Astrocyte (in vitro differentiated cells and primary cell): ENCODE measurements around the gene RALGPS1.

Source experiments
- EZH2 ChIP-seq: IDR thresholded peaks from 2 replicates; pipeline ENCODE4 v1.6.1; 2012; ENCODE audit warnings: mild to moderate bottlenecking, low read length, inconsistent platforms; ENCODE audit not compliant: insufficient read depth
- TF ChIP-seq, protein P1 (sequence below): IDR thresholded peaks from 2 replicates; pipeline ENCODE4 v1.5.1; 2011; ENCODE audit warnings: low read depth, mild to moderate bottlenecking, inconsistent platforms, low read length, moderate library complexity; ENCODE audit not compliant: insufficient read depth

DNA sequence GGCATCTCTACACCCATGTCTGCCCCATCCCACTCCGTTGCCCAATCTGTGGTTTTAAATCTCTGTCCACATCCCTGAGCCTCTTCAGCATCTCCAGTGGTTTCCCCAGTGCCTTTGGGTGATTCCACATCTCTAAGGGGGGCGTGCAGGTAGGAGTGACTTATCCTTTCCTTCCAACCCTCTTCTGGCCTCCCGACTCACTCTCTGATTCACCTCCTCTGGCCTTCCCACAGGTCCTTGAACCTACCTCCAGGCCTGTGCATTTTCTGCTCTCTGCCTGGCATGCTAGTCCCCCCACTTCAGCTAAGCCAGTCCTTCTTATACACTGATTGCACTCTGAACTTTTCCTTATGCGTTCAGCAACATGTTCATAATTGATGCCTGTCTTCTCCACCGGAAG lies 99.0 kb downstream of the RALGPS1 start:
- no peak for TF ChIP-seq EZH2
- TF ChIP-seq, protein P1, sequence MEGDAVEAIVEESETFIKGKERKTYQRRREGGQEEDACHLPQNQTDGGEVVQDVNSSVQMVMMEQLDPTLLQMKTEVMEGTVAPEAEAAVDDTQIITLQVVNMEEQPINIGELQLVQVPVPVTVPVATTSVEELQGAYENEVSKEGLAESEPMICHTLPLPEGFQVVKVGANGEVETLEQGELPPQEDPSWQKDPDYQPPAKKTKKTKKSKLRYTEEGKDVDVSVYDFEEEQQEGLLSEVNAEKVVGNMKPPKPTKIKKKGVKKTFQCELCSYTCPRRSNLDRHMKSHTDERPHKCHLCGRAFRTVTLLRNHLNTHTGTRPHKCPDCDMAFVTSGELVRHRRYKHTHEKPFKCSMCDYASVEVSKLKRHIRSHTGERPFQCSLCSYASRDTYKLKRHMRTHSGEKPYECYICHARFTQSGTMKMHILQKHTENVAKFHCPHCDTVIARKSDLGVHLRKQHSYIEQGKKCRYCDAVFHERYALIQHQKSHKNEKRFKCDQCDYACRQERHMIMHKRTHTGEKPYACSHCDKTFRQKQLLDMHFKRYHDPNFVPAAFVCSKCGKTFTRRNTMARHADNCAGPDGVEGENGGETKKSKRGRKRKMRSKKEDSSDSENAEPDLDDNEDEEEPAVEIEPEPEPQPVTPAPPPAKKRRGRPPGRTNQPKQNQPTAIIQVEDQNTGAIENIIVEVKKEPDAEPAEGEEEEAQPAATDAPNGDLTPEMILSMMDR = no peak
